Neural cell (in vitro differentiated cells): ENCODE measurements around the gene GLMN. TPM values are rescaled to one million over a fixed set of nuclear protein-coding genes. Genes with fewer than 3 reads are reported as not detected.
A peak's percentile ranks its signal among the peaks of the same experiment; 100 is the strongest.

Source experiments
- H2AFZ ChIP-seq: fragments of 200-600, 300-800 bp; sonication (generic), shearing (Covaris generic); 2 replicates; pipeline ENCODE4 v1.6.0; 2014; ENCODE audit warnings: low read depth, mild to moderate bottlenecking, antibody characterized with exemption, low read length, moderate library complexity
- H3F3A ChIP-seq: fragments of 200-600 bp; shearing (Covaris generic); 2 replicates; pipeline ENCODE4 v1.6.1; 2016; ENCODE audit warnings: mild to moderate bottlenecking, moderate library complexity, mixed read lengths, antibody characterized with exemption, low read length; ENCODE audit not compliant: insufficient read depth, poor library complexity, severe bottlenecking
- H3K27ac ChIP-seq: fragments of 200-600, 300-800 bp; sonication (generic), shearing (Covaris generic); 2 replicates; pipeline ENCODE4 v1.5.1; 2014; ENCODE audit warnings: mild to moderate bottlenecking, low read length, moderate library complexity
- H3K27me3 ChIP-seq: fragments of 300-800, 200-600 bp; sonication (generic), shearing (Covaris generic); 2 replicates; pipeline ENCODE4 v1.6.0; 2014; ENCODE audit warnings: mild to moderate bottlenecking, low read depth, low read length, moderate library complexity; ENCODE audit not compliant: insufficient read depth
- H3K36me3 ChIP-seq: fragments of 300-800, 200-600 bp; sonication (generic), shearing (Covaris generic); 2 replicates; pipeline ENCODE4 v1.5.1; 2014; ENCODE audit warnings: mild to moderate bottlenecking, antibody characterized with exemption, low read length, moderate library complexity; ENCODE audit not compliant: insufficient read depth
- H3K4me2 ChIP-seq: fragments of 300-800, 200-600 bp; sonication (generic), shearing (Covaris generic); 2 replicates; pipeline ENCODE4 v1.6.0; 2014; ENCODE audit warnings: mild to moderate bottlenecking, low read length
- H3K4me3 ChIP-seq: fragments of 300-800, 200-600 bp; sonication (generic), shearing (Covaris generic); 2 replicates; pipeline ENCODE4 v1.5.1; 2014; ENCODE audit warnings: mild to moderate bottlenecking, low read length, moderate library complexity
- H3K79me2 ChIP-seq: fragments of 200-600 bp; shearing (Covaris generic); replicated peaks from 2 replicates; pipeline ENCODE4 v1.6.0; 2014; ENCODE audit warnings: mild to moderate bottlenecking, low read length, moderate library complexity; ENCODE audit not compliant: insufficient read depth
- H3K9ac ChIP-seq: fragments of 300-800, 200-600 bp; sonication (generic), shearing (Covaris generic); 2 replicates; pipeline ENCODE4 v1.6.1; 2016; ENCODE audit warnings: mild to moderate bottlenecking, low read length, mixed read lengths
- H3K9me2 ChIP-seq: fragments of 200-600 bp; shearing (Covaris generic); 2 replicates; pipeline ENCODE4 v1.6.1; 2016; ENCODE audit warnings: mild to moderate bottlenecking, low read length, mixed read lengths; ENCODE audit not compliant: insufficient read depth
- H3K9me3 ChIP-seq: fragments of 200-600, 300-800 bp; sonication (generic), shearing (Covaris generic); 2 replicates; pipeline ENCODE4 v1.6.1; 2016; ENCODE audit warnings: mild to moderate bottlenecking, mixed run types, low read length, moderate library complexity, mixed read lengths
- H4K20me1 ChIP-seq: fragments of 200-600 bp; shearing (Covaris generic); 2 replicates; pipeline ENCODE4 v1.6.1; 2016; ENCODE audit warnings: mild to moderate bottlenecking, mixed run types; ENCODE audit not compliant: insufficient read depth
- EP300 ChIP-seq: fragments of 450-650 bp; conservative IDR thresholded peaks from 2 replicates; pipeline ENCODE4 v1.6.1; 2014; ENCODE audit warnings: antibody characterized with exemption, mild to moderate bottlenecking, moderate library complexity; ENCODE audit not compliant: poor library complexity, severe bottlenecking
- EZH2 ChIP-seq: fragments of 200-600, 300-800 bp; shearing (Covaris generic), sonication (generic); IDR thresholded peaks from 2 replicates; pipeline ENCODE4 v1.6.1; 2014; ENCODE audit warnings: antibody characterized with exemption, low read length, borderline replicate concordance, mild to moderate bottlenecking; ENCODE audit not compliant: insufficient read depth, poor library complexity, severe bottlenecking
- MXI1 ChIP-seq: fragments of 450-650 bp; conservative IDR thresholded peaks from 2 replicates; pipeline ENCODE4 v1.6.1; 2014; ENCODE audit warnings: antibody characterized with exemption, mild to moderate bottlenecking; ENCODE audit not compliant: poor library complexity, severe bottlenecking
- POLR2AphosphoS5 ChIP-seq: IDR thresholded peaks from 2 replicates; pipeline ENCODE4 v1.6.1; 2012
- RAD21 ChIP-seq: fragments of 450-650 bp; conservative IDR thresholded peaks from 2 replicates; pipeline ENCODE4 v1.6.1; 2014; ENCODE audit warnings: antibody characterized with exemption, mild to moderate bottlenecking, moderate library complexity
- REST ChIP-seq: IDR thresholded peaks from 2 replicates; pipeline ENCODE4 v1.6.1; 2012; ENCODE audit warnings: borderline replicate concordance
- SMC3 ChIP-seq: fragments of 450-650 bp; conservative IDR thresholded peaks from 2 replicates; pipeline ENCODE4 v1.6.1; 2014; ENCODE audit warnings: antibody characterized with exemption, mild to moderate bottlenecking, moderate library complexity; ENCODE audit not compliant: poor library complexity
- TAF1 ChIP-seq: IDR thresholded peaks from 2 replicates; pipeline ENCODE4 v1.6.1; 2012; ENCODE audit warnings: low read depth
- polyA minus RNA-seq: library from RNA; depleted of rRNA, polyadenylated mRNA; stranded (reverse); fragments of >200 nt; gene quantifications from 2 replicates; pipeline ENCODE4 v1.2.3, GENCODE V29; 2014
- polyA plus RNA-seq: library from polyadenylated mRNA; depleted of rRNA; stranded (reverse); fragments of >200 nt; gene quantifications from 2 replicates; pipeline ENCODE4 v1.2.3, GENCODE V29; 2014
- TF ChIP-seq, protein P1 (sequence below): fragments of 450-650 bp; IDR thresholded peaks from 2 replicates; pipeline ENCODE4 v1.5.1; 2014; ENCODE audit warnings: antibody characterized with exemption, mild to moderate bottlenecking, moderate library complexity; ENCODE audit not compliant: poor library complexity, severe bottlenecking

Gene GLMN, protein sequence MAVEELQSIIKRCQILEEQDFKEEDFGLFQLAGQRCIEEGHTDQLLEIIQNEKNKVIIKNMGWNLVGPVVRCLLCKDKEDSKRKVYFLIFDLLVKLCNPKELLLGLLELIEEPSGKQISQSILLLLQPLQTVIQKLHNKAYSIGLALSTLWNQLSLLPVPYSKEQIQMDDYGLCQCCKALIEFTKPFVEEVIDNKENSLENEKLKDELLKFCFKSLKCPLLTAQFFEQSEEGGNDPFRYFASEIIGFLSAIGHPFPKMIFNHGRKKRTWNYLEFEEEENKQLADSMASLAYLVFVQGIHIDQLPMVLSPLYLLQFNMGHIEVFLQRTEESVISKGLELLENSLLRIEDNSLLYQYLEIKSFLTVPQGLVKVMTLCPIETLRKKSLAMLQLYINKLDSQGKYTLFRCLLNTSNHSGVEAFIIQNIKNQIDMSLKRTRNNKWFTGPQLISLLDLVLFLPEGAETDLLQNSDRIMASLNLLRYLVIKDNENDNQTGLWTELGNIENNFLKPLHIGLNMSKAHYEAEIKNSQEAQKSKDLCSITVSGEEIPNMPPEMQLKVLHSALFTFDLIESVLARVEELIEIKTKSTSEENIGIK
- polyA plus RNA-seq (34.2 and 40.2 TPM in 2 replicates), polyA minus RNA-seq (31.4 and 31.7 TPM in 2 replicates)

- H3F3A ChIP-seq = peaks cover 4% of the 10 kb centered on the region
- no peaks in the 10 kb centered on the region for H3K9me2 ChIP-seq
- peak within 1 kb of the TSS; percentile 90 for H3K4me3 ChIP-seq
- no peaks in the 10 kb centered on the region for H3K36me3 ChIP-seq
- no peaks in the 10 kb centered on the region for H3K9me3 ChIP-seq
- TF ChIP-seq, protein P1, sequence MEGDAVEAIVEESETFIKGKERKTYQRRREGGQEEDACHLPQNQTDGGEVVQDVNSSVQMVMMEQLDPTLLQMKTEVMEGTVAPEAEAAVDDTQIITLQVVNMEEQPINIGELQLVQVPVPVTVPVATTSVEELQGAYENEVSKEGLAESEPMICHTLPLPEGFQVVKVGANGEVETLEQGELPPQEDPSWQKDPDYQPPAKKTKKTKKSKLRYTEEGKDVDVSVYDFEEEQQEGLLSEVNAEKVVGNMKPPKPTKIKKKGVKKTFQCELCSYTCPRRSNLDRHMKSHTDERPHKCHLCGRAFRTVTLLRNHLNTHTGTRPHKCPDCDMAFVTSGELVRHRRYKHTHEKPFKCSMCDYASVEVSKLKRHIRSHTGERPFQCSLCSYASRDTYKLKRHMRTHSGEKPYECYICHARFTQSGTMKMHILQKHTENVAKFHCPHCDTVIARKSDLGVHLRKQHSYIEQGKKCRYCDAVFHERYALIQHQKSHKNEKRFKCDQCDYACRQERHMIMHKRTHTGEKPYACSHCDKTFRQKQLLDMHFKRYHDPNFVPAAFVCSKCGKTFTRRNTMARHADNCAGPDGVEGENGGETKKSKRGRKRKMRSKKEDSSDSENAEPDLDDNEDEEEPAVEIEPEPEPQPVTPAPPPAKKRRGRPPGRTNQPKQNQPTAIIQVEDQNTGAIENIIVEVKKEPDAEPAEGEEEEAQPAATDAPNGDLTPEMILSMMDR = peak; percentile 50
- TF ChIP-seq SMC3 (peak; percentile 44), EP300 (no peak), EZH2 (no peak), TAF1 (no peak), RAD21 (peak; percentile 28), MXI1 (peak; percentile 88), POLR2AphosphoS5 (peak; percentile 70), REST (peak; percentile 80)
- H2AFZ ChIP-seq = peak within 1 kb of the TSS; percentile 80
- peak within 1 kb of the TSS; percentile 85 for H3K27ac ChIP-seq
- H3K27me3 ChIP-seq = no peaks in the 10 kb centered on the region
- H4K20me1 ChIP-seq = no peaks in the 10 kb centered on the region
- peaks cover 17% of the 10 kb centered on the region for H3K79me2 ChIP-seq
- H3K4me2 ChIP-seq = peak within 1 kb of the TSS; percentile 50
- peak within 1 kb of the TSS; percentile 89 for H3K9ac ChIP-seq
These were observed at the start of gene GLMN, which contains the start of gene RPAP2 for GRCh38 chr1:92298573-92299476. TSS of gene GLMN (minus strand) at chr1:92298987. CDS start at chr1:92297999, 988 bp downstream. TSS of gene RPAP2 (plus strand) at chr1:92299059. CDS start at chr1:92299074, 15 bp downstream.
